Vagina (tissue), 2 donors: ENCODE data around the gene SETD1A. TPM values are rescaled to one million over a fixed set of nuclear protein-coding genes. Genes with fewer than 3 reads are reported as not detected.
A peak's percentile ranks its signal among the peaks of the same experiment; 100 is the strongest.

Experiments
- DNase-seq, 2 donors: peaks; one replicate each; pipeline ENCODE4 v3.0.0-alpha.2; 2017; ENCODE audit errors: extremely low spot score in 2 of 2
- H3K27ac ChIP-seq: fragments of 200-600 bp; sonication (generic); one replicate; pipeline ENCODE4 v1.5.1; 2019
- H3K27me3 ChIP-seq: fragments of 200-600 bp; sonication (generic); one replicate; pipeline ENCODE4 v1.5.1; 2019
- H3K36me3 ChIP-seq, 2 donors: fragments of 200-600 bp; sonication (generic); one replicate each; pipeline ENCODE4 v1.5.1; 2017 to 2019
- H3K4me1 ChIP-seq: fragments of 200-600 bp; sonication (generic); one replicate; pipeline ENCODE4 v1.5.1; 2019
- H3K4me3 ChIP-seq, 2 donors: fragments of 200-600 bp; sonication (generic); 1 replicate in 1 of 2; 2 replicates in 1 of 2; pipeline ENCODE4 v1.5.1; 2016 to 2019
- H3K9me3 ChIP-seq: fragments of 200-600 bp; sonication (generic); one replicate; pipeline ENCODE4 v1.5.1; 2019
- POLR2A ChIP-seq, 2 donors: fragments of 450-650 bp; IDR thresholded peaks; one replicate each; pipeline ENCODE4 v1.6.1; 2017; ENCODE audit warnings: antibody characterized with exemption in 2 of 2, mild to moderate bottlenecking in 2 of 2, moderate library complexity in 2 of 2
- POLR2AphosphoS5 ChIP-seq, 2 donors: sonication (generic); formaldehyde crosslinking; IDR thresholded peaks; one replicate each; pipeline ENCODE4 v1.9.0; 2017; ENCODE audit warnings: antibody characterized with exemption in 2 of 2, mild to moderate bottlenecking in 2 of 2, low read depth in 1 of 2; ENCODE audit not compliant: insufficient read depth in 1 of 2
- intact Hi-C: fragments of 100-400 bp; cut with DNase I; formaldehyde crosslinking; loops from one replicate; pipeline ENCODE4 v1.15.1; 2023
- total RNA-seq: library from RNA; depleted of rRNA; stranded (reverse); fragments of >200 nt; gene quantifications from one replicate; pipeline ENCODE4 v1.2.3, GENCODE V29; 2016
- TF ChIP-seq, protein P1 (sequence below), 3 experiments: fragments of 450-650 bp in 2 of 3; fragments of 200-600 bp in 1 of 3; sonication (generic) in 1 of 3; IDR thresholded peaks; one replicate each; pipeline ENCODE4 v1.5.1; 2017 to 2019; ENCODE audit warnings: antibody characterized with exemption in 3 of 3, mild to moderate bottlenecking in 2 of 3, moderate library complexity in 2 of 3

SETD1A gene
- total RNA-seq, 1 donor from 2014 or later, result 10.6 TPM

- DNase-seq, result no peak
- Histone ChIP-seq H3K4me1 (peaks cover 34% of the 10 kb centered on the region), H3K27ac (peak overlapping the region; percentile 74), H3K4me3 (no peak overlapping the region), H3K9me3 (no peaks in the 10 kb centered on the region), H3K36me3 (peaks cover 0 to 14% of the 10 kb centered on the region in 2 donors), H3K27me3 (no peaks in the 10 kb centered on the region)
- intact Hi-C loops, result no loop called here
- TF ChIP-seq, protein P1, sequence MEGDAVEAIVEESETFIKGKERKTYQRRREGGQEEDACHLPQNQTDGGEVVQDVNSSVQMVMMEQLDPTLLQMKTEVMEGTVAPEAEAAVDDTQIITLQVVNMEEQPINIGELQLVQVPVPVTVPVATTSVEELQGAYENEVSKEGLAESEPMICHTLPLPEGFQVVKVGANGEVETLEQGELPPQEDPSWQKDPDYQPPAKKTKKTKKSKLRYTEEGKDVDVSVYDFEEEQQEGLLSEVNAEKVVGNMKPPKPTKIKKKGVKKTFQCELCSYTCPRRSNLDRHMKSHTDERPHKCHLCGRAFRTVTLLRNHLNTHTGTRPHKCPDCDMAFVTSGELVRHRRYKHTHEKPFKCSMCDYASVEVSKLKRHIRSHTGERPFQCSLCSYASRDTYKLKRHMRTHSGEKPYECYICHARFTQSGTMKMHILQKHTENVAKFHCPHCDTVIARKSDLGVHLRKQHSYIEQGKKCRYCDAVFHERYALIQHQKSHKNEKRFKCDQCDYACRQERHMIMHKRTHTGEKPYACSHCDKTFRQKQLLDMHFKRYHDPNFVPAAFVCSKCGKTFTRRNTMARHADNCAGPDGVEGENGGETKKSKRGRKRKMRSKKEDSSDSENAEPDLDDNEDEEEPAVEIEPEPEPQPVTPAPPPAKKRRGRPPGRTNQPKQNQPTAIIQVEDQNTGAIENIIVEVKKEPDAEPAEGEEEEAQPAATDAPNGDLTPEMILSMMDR (IDR thresholded peaks at IDR 0.05), result no peak
- TF ChIP-seq POLR2AphosphoS5 (IDR thresholded peaks at IDR 0.05; ENCODE audit: insufficient read depth in 1 of 2, low read depth in 1 of 2) (no peak), POLR2A (IDR thresholded peaks at IDR 0.05) (no peak)
Observed at GRCh38 chr16:30947541-30947858, 10.1 kb upstream of the SETD1A start.

DNA sequence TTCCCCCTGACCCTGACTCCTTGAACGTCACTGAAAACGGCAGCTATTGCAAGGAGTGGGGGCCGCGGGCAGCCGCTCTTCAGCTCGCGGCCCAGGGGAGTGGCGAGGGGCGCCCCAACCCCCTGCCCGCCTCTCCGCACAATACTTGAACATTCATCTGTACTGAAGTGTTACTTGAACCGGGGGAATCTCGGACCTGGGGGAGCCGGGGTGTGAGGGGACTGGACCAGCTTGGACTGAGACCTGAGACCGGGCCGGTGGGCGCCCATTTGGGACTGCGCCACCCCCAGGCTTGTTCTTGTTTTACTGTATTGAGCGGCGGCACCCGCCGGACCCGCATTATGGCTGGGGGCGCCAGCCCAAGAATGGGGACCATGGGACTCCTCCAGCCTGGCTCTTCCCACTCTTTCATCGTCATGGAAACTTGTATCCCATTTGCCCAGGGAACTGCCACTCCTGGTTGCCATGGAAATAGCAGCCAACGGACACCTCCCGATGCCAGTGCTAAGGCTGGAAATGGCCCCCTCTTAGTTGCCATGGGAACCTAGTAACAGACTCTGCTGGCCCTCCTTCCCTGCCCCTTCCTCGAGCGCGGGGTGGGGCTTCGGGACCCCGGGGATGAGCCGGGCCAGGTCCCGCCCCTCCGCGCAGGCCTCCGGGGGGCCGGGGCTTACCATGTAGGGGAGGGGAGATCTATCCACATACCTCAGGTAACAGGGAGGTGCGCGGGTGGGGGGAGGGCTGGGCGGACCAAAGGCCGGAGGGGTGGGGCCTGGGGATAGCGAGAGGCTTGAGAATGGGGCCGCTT, 9.5 kb upstream of the SETD1A start:
- peak in 1 of 2 donors; percentile 98 for DNase-seq
- Histone ChIP-seq H3K27me3 (no peaks in the 10 kb centered on the region), H3K4me3 (peak overlapping the region; percentile 96 to 98), H3K4me1 (peaks cover 40% of the 10 kb centered on the region), H3K27ac (peak overlapping the region; percentile 98), H3K36me3 (peaks cover 0 to 10% of the 10 kb centered on the region in 2 donors), H3K9me3 (no peaks in the 10 kb centered on the region)
- intact Hi-C loops, result no loop called here
- TF ChIP-seq POLR2AphosphoS5 (IDR thresholded peaks at IDR 0.05; ENCODE audit: insufficient read depth in 1 of 2, low read depth in 1 of 2) (peak; percentile 22 to 31), POLR2A (IDR thresholded peaks at IDR 0.05) (no peak)

DNA sequence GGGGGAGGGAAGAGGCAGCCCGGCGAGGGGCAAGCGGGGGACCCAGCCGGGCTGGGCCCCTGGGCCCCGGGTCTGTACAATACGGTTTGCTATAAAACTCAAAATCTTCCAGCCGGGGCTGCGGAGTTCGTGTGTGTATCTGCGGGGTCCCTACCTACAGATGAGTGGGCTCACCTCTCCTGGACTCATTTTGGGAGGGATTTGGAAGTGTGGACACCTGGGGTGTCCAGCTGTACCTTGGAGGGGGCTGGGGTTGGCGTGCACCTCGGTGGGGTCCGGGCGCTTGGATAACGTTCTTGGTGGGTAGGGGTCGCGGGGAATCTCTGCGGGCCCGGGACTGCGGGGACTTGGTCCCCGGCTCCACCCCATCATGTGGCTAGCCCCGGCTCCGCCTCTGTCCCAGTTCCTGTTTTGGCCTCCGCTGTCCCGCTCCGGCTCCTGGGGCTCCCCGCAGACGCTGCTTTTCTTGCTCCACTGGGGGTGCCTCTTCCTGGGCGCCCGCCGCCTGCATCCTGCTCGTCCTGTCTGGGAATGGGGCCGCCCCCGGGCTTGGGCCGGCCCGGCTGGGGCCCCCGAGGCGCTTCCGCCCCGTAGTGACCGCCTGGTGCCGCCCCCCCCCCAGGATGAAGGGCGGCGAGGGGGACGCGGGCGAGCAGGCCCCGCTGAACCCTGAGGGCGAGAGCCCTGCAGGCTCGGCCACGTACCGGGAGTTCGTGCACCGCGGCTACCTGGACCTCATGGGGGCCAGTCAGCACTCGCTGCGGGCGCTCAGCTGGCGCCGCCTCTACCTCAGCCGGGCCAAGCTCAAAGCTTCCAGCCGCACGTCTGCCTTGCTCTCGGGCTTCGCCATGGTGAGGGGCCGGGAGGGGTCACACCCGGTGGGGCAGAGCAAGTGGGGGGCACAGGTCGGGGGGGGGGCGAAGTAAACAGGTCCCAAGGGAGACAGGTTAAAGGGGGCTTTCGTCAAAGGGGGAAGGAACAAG, 8.6 kb upstream of the SETD1A start, which contains the start of gene ORAI3:
Gene ORAI3 (plus strand): TSS at position 402 of the 983 bp plus-strand sequence. CDS start 222 bp downstream, at position 624.
- no peaks in the 10 kb centered on the region for H3K9me3 ChIP-seq
- no peaks in the 10 kb centered on the region for H3K27me3 ChIP-seq
- no peak for DNase-seq
- peak within 1 kb of the TSS; percentile 96 to 98 for H3K4me3 ChIP-seq
- H3K4me1 ChIP-seq, result peaks cover 49% of the 10 kb centered on the region
- peaks cover 0 to 6% of the 10 kb centered on the region in 2 donors for H3K36me3 ChIP-seq
- intact Hi-C loops, result no loop called here
- TF ChIP-seq, protein P1 (IDR thresholded peaks at IDR 0.05), result no peak
- TF ChIP-seq POLR2AphosphoS5 (IDR thresholded peaks at IDR 0.05; ENCODE audit: insufficient read depth in 1 of 2, low read depth in 1 of 2), result peak; percentile 21 to 81
- peak in 1 of 2 donors; percentile 74 for TF ChIP-seq POLR2A (IDR thresholded peaks at IDR 0.05)
- peak within 1 kb of the TSS; percentile 98 for H3K27ac ChIP-seq

DNA sequence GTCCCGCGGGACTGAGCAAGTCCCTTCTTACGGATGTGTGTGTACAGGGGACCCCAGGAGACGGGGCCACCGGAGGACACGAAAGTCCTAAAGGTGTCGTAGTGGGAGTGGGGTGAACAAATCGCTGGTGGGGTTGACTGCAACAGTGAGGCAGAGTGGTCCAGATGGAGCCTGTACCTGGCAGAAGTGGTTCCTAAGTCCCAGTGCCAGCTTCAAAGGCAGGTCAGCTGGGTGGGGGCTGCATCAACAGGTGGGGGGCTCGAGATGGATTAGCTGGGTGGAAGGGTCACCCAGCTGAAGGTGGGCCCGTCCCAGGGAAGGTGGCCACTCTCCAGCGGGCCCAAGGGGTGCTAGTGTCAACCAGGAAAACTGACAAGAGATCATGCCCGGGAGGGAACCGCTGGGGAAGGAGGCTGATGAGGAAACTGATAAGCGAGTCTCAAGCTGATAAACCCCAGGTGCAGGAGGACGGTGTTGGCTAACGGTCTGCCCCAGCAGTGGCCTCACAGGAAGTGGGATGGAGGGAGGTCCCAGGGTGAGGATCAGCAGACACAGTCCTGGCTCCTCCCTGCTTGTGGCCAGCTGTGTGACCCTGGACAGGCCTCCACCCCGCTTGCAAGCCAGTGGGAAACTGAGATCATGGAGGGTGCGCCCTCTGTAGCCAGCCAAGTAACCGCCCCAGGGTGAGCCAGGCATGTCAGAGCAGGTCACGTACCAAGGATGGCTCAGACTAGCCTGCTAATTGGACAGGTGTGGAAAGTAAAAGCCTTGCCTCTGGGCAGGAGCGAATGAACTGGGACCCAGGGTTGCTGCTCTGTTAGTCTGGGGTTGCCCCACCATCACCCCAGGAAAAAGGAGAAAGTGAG, 7.7 kb upstream of the SETD1A start:
- intact Hi-C loops, result no loop called here
- no peaks in the 10 kb centered on the region for H3K9me3 ChIP-seq
- peak overlapping the region; percentile 96 to 98 for H3K4me3 ChIP-seq
- DNase-seq, result peak in 1 of 2 donors; percentile 96
- no peaks in the 10 kb centered on the region for H3K36me3 ChIP-seq
- no peaks in the 10 kb centered on the region for H3K27me3 ChIP-seq
- peak overlapping the region; percentile 98 for H3K27ac ChIP-seq
- TF ChIP-seq POLR2A (IDR thresholded peaks at IDR 0.05) (peak in 1 of 2 donors; percentile 64), POLR2AphosphoS5 (IDR thresholded peaks at IDR 0.05; ENCODE audit: insufficient read depth in 1 of 2, low read depth in 1 of 2) (peak; percentile 59 to 89)
- TF ChIP-seq, protein P1 (IDR thresholded peaks at IDR 0.05), result no peak
- peaks cover 53% of the 10 kb centered on the region for H3K4me1 ChIP-seq
